Right cardiac atrium (tissue), 5 donors: ENCODE measurements around the gene DNAJB12. TPM values are rescaled to one million over a fixed set of nuclear protein-coding genes. Genes with fewer than 3 reads are reported as not detected.
"Not testable (repeated sequence)": the region's sequence is repeated elsewhere in the genome, so short reads cannot be mapped to it uniquely, and the experiment has no call there.

Experiments
- ATAC-seq, 2 donors: fragments of 200-7000 bp; cut with Tn5 transposase; one replicate each; pipeline versions ENCODE4 v1.8.0 to v1.9.1; 2020; ENCODE audit warnings: moderate library complexity in 2 of 2, mild to moderate bottlenecking in 1 of 2
- DNase-seq, 3 donors: peaks; one replicate each; pipeline ENCODE4 v3.0.0-alpha.2; 2020
- H3K27ac ChIP-seq: one replicate; pipeline ENCODE4 v1.5.1; 2013; ENCODE audit warnings: mild to moderate bottlenecking, low read length, control low read depth, moderate library complexity
- H3K27me3 ChIP-seq: one replicate; pipeline ENCODE4 v1.6.1; 2013; ENCODE audit not compliant: control insufficient read depth, insufficient read depth
- H3K4me1 ChIP-seq: one replicate; pipeline ENCODE4 v1.6.1; 2013; ENCODE audit warnings: low read length; ENCODE audit not compliant: control insufficient read depth, insufficient read depth
- H3K4me3 ChIP-seq: one replicate; pipeline ENCODE4 v1.5.1; 2013; ENCODE audit warnings: low read length, control low read depth
- H3K9me3 ChIP-seq: one replicate; pipeline ENCODE4 v1.6.1; 2013; ENCODE audit warnings: low read length; ENCODE audit not compliant: control insufficient read depth
- WGBS: extraction: QIAGEN DNeasy Blood & Tissue Kit; methylation state at CpG from one replicate; pipeline ENCODE4 v1.1.7; 2013; 5-methylcytosine and 5-hydroxymethylcytosine counted together
- intact Hi-C, 4 donors: fragments of 100-400 bp; cut with DNase I; formaldehyde crosslinking; loops; one replicate each; pipeline versions ENCODE4 v1.11.0 to v1.14.0; 2022 to 2023
- polyA plus RNA-seq: library from polyadenylated mRNA; stranded (reverse); fragments of 200-250 nt; gene quantifications from one replicate; pipeline ENCODE4 v1.2.3, GENCODE V29; 2013
- total RNA-seq, 4 donors: library from RNA; stranded (reverse); fragmentation: NEBNext Ultra II Directional; extraction: Animal tissue kit (Norgen Biotek cat#: 25700); gene quantifications; one replicate each; pipeline ENCODE4 v1.2.1, GENCODE V29; 2021
- donor health status: healthy with polysubstance abuse.
- donor health status: DM: no; HTN: yes; CAD: no.
- donor health status: DM: no; HTN: no; CAD: no.
- donor health status: DM: no; HTN: yes; CAD: no; lungs with severe emphysema.
- donor health status: DM: yes; HTN: yes; CAD: no.

DNAJB12 gene
- total and polyA plus RNA-seq, 5 donors, result 25.8 to 35.0 (median 29.8) TPM

DNA sequence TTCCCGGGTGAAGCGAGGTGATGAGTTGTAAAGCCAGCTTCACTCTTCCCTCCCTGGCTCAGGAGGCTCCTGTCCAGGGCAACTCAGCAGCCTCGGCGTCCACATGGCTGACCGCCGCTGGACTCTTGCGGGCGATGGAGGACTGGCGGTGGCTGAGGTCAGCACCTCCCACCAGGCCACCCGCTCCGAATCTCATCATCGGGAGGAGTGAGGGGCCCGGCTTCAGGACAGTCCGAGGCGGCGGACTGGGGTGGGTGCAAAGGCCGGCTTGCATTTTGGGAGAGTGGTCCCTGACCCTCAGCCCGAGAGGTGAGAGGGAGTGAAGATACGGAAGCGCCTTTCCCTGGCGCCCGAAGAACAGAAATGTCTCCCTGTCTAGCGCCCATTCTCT is 759 bp downstream of the DNAJB12 start:
- intact Hi-C loops, result no loop called here
- WGBS, result under 1% methylated on average over 23 of the region's 23 CpGs
- peak; percentile 38 to 75 (median 67) for DNase-seq

DNA sequence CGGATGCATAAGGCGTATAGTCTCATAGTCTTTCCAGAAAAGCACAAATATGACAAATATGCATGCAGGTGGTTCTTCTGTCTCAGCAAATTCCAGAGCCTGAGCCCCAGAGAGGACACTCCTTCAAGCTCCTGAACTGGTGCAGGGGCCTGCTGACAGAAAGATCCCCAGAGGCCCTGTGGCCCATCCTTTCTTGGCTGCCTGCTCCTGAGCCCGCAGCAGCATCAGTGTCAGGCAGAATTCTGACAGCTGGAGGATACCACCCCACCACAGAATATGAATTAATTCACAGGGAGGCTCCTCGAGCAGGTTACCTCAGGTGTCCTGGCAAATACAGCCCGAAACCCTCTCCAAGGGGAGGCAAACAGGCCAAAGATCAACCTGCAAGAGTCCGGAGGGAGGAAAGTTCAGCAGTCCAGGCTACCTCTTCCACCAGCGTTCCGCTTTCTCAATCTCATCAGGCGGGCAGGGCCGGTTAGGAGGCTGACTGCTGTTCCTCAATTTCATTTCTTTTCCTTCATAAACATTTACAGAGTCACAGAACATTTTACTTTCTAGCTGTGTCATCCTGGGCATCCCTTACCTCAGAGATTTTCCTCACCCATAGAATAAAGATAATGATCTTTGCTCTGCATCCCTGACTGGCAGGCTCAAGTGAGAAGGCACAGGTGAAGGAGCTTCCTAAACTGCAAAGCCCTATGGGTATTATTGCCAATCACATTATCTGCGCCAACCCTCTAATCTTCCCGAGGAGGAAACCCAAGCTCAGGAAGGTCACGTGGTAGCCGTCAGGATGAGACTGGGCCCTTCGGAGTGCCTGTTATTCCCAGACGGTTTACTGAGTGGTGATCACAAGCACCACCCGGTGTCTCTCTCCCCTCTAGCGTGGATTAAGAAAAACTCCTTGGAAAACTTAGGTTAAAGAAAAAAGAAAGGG is 1.4 kb downstream of the DNAJB12 start:
- intact Hi-C loops, result no loop called here
- ATAC-seq, result peak in 1 of 2 donors; percentile 4
- 40% methylated on average over 18 of the region's 18 CpGs for WGBS

More for the DNA sequence above, 759 bp downstream of the DNAJB12 start:
- peak; percentile 24 to 26 for ATAC-seq
- H3K27me3 ChIP-seq, result no peaks in the 10 kb centered on the region
- H3K4me3 ChIP-seq, result peak overlapping the region; percentile 52
- peak overlapping the region; percentile 97 for H3K27ac ChIP-seq
- no peaks in the 10 kb centered on the region for H3K9me3 ChIP-seq
- peaks cover 7% of the 10 kb centered on the region for H3K4me1 ChIP-seq

DNA sequence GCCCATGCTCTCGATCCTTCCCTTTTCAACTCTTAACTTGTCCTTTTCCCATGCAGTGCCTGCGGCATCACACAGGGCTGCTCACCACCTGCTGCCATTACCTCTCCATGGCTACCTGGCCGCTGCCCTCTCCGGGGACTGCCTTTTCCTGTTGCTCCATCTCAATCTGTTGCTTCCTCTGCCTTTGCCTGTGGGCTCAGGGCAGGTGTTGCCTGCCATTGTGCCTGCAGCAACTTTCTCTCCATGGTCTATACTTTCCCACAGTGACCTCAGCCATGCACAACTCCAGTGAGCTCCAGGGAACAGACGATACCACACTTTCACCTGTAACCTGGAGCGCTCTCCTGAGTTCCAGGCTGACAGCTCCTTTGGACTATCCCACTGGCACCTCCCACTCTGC is 3.2 kb downstream of the DNAJB12 start:
- Histone ChIP-seq H3K27me3 (no peaks in the 10 kb centered on the region), H3K27ac (no peak overlapping the region), H3K4me1 (peaks cover 7% of the 10 kb centered on the region), H3K9me3 (no peaks in the 10 kb centered on the region), H3K4me3 (no peak overlapping the region)
- intact Hi-C loops, result no loop called here
- ATAC-seq (no peak), DNase-seq (no peak)
- WGBS, result 93% methylated on average over 6 of the region's 6 CpGs

More for the DNA sequence above, 1.4 kb downstream of the DNAJB12 start:
- H3K4me1 ChIP-seq, result peaks cover 7% of the 10 kb centered on the region
- H3K27ac ChIP-seq, result peak overlapping the region; percentile 97
- no peaks in the 10 kb centered on the region for H3K27me3 ChIP-seq
- no peaks in the 10 kb centered on the region for H3K9me3 ChIP-seq
- H3K4me3 ChIP-seq, result peak overlapping the region; percentile 52
- no peak for DNase-seq

DNA sequence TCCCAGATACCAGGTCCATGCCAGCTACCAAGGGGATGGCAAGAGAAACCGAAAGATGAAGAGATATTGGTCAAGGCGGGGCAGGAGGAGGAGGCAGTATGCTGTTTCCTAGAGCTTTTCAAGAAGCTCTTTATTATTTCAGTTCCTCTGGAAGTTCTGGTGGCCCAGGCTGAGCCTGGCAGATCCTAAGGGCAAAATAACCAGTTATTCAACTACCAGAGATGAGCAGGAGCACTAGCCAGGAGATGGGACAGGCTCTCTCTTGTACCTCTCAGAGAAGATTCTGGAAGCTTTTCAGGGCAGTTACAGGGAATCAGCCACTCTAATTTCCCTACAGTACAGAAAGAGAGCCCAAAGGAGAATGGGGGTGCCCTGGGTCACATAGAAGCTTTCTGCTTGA is 5.3 kb downstream of the DNAJB12 start:
- H3K9me3 ChIP-seq, result no peaks in the 10 kb centered on the region
- ATAC-seq (no peak), DNase-seq (no peak)
- H3K4me3 ChIP-seq, result no peak overlapping the region
- peaks cover 7% of the 10 kb centered on the region for H3K4me1 ChIP-seq
- intact Hi-C loops, result no loop called here
- no peak overlapping the region for H3K27ac ChIP-seq
- no peaks in the 10 kb centered on the region for H3K27me3 ChIP-seq
- 91% methylated on average over 2 of the region's 2 CpGs for WGBS

DNA sequence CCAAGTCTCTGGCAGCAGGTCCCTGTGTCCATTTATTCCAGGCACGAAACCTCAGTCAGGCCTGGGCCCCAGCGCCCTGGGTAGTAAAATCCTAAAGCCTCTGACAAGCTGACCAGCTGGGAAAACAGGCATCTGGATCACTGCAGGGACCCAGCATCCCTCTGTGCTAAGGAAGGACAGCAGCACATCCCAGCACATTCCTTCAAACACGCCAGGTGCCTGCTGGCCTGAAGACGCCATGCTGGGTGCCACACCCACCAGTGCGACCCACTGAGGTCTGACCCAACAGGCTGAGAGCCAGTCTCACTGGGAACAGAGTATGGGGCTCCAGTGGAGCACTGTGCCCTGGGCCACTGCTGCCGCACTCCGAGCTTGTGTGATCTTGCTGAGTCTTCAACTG is 6.4 kb downstream of the DNAJB12 start:
- Histone ChIP-seq H3K27ac (no peak overlapping the region), H3K9me3 (no peaks in the 10 kb centered on the region), H3K4me3 (no peak overlapping the region), H3K27me3 (no peaks in the 10 kb centered on the region), H3K4me1 (peaks cover 7% of the 10 kb centered on the region)
- intact Hi-C loops, result no loop called here
- DNase-seq, result no peak
- ATAC-seq, result no peak
- 88% methylated on average over 7 of the region's 7 CpGs for WGBS

DNA sequence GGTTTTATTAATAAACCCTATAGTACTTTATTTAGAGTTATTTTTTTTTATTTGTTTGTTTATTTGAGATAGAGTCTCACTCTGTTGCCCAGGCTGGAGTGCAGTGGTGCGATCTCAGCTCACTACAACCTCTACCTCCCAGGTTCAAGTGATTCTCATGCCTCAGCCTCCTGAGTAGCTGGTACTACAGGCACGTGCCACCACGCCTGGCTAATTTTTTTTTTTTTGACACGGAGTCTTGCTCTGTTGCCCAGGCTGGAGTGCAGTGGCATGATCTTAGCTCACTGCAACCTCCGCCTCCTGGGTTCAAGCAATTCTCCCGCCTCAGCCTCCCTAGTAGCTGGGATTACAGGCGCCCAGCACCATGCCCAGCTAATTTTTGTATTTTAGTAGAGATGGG is 8.6 kb downstream of the DNAJB12 start:
- ATAC-seq, H3K4me3 ChIP-seq, intact Hi-C loops: not testable (repeated sequence)

DNA sequence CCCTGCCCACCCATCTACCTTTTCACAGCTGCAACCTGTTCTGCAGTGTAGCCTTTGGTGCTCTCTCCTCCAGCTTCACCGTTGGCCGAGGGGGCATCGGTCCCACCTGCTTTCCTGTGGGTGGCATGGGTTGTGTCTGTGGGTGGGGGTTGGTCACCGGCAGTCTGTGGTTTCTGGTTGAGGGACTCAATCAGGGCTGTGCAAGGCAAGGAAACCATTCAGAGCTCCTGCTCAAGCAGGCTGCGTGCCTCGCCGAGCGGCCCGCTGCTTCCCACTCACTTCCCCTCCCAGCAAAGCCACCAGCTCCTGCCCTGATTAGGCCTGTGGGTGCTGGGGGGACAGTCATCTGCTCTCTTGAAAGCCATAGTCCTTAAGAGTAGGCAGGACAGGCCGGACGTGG is 9.8 kb downstream of the DNAJB12 start:
- no peak for ATAC-seq
- intact Hi-C loops, result loop anchor here in 1 of 4 donors (5.0 kb wide), 1 partner anchor 448 kb away; no protein-coding TSS in a partner anchor
- no peaks in the 10 kb centered on the region for H3K4me1 ChIP-seq
- H3K27ac ChIP-seq, result no peak overlapping the region
- no peak for DNase-seq
- no peak overlapping the region for H3K4me3 ChIP-seq
- H3K27me3 ChIP-seq, result no peaks in the 10 kb centered on the region
- WGBS, result 86% methylated on average over 11 of the region's 11 CpGs
- H3K9me3 ChIP-seq, result no peaks in the 10 kb centered on the region

More for the DNA sequence above, 8.6 kb downstream of the DNAJB12 start:
- WGBS, result 96% methylated on average over 7 of the region's 7 CpGs
- not testable (repeated sequence) for H3K9me3 ChIP-seq, H3K27me3 ChIP-seq, H3K27ac ChIP-seq, H3K4me1 ChIP-seq, DNase-seq

DNA sequence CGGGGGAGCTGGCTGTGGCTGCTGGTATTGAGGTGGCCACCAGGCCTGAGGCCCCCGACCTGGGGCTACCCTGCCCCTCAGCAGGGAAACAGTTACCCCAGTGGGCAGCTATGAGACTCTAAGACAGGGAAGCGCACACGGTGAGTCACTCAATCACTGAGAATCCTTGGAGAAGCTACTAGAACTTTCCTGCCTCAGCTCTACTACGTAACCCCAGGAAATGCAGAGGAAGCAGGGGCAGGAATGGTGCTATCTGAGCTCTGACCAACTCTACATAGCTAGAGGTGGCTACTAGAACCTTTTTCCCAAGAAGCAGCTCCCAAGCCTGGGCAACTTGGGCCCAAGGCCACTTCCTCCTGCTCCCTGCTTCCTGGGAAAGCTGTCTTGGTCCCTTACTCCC is 11.8 kb downstream of the DNAJB12 start:
- H3K27ac ChIP-seq, result no peak overlapping the region
- H3K4me1 ChIP-seq, result no peaks in the 10 kb centered on the region
- no peak overlapping the region for H3K4me3 ChIP-seq
- no peaks in the 10 kb centered on the region for H3K9me3 ChIP-seq
- DNase-seq (no peak), ATAC-seq (no peak)
- no peaks in the 10 kb centered on the region for H3K27me3 ChIP-seq
- WGBS, result 91% methylated on average over 5 of the region's 5 CpGs
- intact Hi-C loops, result loop anchor here in 1 of 4 donors (5.0 kb wide), 1 partner anchor 446 kb away; no protein-coding TSS in a partner anchor

DNA sequence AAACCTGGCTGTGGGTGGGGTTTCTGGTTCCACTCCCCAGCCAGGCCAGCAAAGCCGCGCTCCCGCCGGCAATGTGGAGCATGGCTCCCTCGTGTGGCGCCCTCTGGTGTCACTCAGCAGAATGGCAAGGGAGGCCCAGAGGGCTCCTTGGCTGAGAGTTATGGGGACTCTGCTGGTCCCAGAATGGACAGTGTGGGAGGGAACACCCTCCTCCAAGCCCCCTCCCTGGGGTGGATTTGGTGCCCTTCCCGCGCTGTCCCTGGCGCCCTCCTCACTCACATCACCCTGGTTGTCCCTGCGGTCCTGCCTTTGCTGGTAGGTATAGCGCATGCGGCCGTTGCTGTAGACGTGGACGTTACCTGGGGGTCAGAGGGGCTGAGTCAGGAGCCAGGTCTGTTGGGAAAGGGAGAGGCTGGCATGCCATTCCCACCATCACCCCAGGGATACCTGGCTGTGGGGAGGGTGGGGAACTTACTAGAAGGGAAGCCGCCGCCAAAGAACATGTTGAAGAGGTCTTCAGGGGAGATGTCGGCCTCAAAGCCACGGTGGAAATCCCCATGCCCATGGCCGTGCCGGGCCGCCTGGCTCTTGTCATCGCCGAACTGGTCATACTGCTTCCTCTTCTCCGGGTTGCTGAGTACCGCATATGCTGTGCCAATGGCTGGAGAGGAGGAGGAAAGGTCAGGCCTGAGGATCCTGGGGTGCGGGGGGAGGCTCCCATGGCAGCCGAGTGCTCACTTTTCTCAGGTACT is 14.0 kb downstream of the DNAJB12 start:
- no peak overlapping the region for H3K27ac ChIP-seq
- no peaks in the 10 kb centered on the region for H3K27me3 ChIP-seq
- 67% methylated on average over 28 of the region's 28 CpGs for WGBS
- peak; percentile 4 to 40 for ATAC-seq
- DNase-seq, result peak; percentile 74 to 90 (median 89)
- intact Hi-C loops, result loop anchor here in 1 of 4 donors (5.0 kb wide), 1 partner anchor 443 kb away; no protein-coding TSS in a partner anchor
- no peaks in the 10 kb centered on the region for H3K9me3 ChIP-seq
- H3K4me1 ChIP-seq, result peaks cover 10% of the 10 kb centered on the region
- no peak overlapping the region for H3K4me3 ChIP-seq

DNA sequence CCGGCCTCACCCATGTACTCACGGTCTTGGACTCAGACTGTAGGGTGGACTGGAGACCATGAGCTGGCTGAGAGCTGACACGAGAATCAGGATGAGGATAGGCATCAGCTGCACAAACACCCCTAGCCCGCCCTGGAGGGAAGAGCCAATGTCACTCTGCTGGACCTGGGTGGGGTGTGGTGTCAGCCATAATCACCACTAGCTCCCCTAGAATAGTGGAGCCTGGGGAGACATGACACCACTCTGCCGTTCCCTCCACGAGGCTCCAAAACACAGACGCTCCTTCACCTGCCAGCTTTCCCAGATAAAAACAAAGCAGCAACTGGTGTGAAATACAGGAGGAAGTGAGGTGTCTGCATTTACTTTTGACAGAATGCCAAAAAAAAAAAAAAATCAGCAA is 16.5 kb downstream of the DNAJB12 start:
- no peak for DNase-seq
- Histone ChIP-seq H3K27ac (no peak overlapping the region), H3K4me3 (no peak overlapping the region), H3K4me1 (peaks cover 29% of the 10 kb centered on the region), H3K27me3 (no peaks in the 10 kb centered on the region), H3K9me3 (no peaks in the 10 kb centered on the region)
- ATAC-seq, result no peak
- intact Hi-C loops, result loop anchor here (5.0 to 10.0 kb wide), 8 partner anchors 63 to 373 kb away; partner anchors contain the start of genes ANAPC16 (in 1 of the 4), ASCC1 (in 1 of the 4), CHST3 (in 1 of the 4) and DDIT4 (in 1 of the 4)
- 85% methylated on average over 7 of the region's 7 CpGs for WGBS
